Measurements from ENCODE around the gene ATN1. TPM values are rescaled to one million over a fixed set of nuclear protein-coding genes. Genes with fewer than 3 reads are reported as not detected.
A peak's percentile ranks its signal among the peaks of the same experiment; 100 is the strongest.

Gene ATN1
- total and polyA plus RNA-seq, 9 of the 15 experiments (the other 6 are each of a cell fraction or from before 2014, with no cell fraction given): 0.15 to 49.8 (median 2.7) TPM

GRCh38 chr12:6944381-6945186, 16.8 kb downstream of the ATN1 start (continued):
- TF ChIP-seq, protein P1, sequence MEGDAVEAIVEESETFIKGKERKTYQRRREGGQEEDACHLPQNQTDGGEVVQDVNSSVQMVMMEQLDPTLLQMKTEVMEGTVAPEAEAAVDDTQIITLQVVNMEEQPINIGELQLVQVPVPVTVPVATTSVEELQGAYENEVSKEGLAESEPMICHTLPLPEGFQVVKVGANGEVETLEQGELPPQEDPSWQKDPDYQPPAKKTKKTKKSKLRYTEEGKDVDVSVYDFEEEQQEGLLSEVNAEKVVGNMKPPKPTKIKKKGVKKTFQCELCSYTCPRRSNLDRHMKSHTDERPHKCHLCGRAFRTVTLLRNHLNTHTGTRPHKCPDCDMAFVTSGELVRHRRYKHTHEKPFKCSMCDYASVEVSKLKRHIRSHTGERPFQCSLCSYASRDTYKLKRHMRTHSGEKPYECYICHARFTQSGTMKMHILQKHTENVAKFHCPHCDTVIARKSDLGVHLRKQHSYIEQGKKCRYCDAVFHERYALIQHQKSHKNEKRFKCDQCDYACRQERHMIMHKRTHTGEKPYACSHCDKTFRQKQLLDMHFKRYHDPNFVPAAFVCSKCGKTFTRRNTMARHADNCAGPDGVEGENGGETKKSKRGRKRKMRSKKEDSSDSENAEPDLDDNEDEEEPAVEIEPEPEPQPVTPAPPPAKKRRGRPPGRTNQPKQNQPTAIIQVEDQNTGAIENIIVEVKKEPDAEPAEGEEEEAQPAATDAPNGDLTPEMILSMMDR (IDR thresholded peaks at IDR 0.05 in 2 of 3, conservative IDR thresholded peaks at IDR 0.05 in 1 of 3; ENCODE audit: insufficient read depth in 2 of 3, low read depth in 1 of 3, low read length in 3 of 3): peak; percentile 84 to 98 (median 92); a peak in 5 of 6 replicates
- TF ChIP-seq FIP1L1 (IDR thresholded peaks at IDR 0.05; ENCODE audit: low read depth, low read length, poor library complexity, severe bottlenecking) (peak; percentile 99), ARID1B (IDR thresholded peaks at IDR 0.05) (peak; percentile 19; the same call in 1 of the 2 replicates), ZBTB11 (CRISPR knock-in tag; IDR thresholded peaks at IDR 0.05) (peak in 1 of 3 experiments; percentile 35; a peak in 1 of 6 replicates), L3MBTL2 (IDR thresholded peaks at IDR 0.05) (peak; percentile 75), ID3 (CRISPR knock-in tag; IDR thresholded peaks at IDR 0.05) (no peak), ID3 (tag; IDR thresholded peaks at IDR 0.05) (peak; percentile 71; the same call in 1 of the 2 replicates), CXXC5 (CRISPR knock-in tag; IDR thresholded peaks at IDR 0.05) (peak; percentile 60; the same call in 1 of the 2 replicates), SIN3B (IDR thresholded peaks at IDR 0.05; ENCODE audit: low read depth) (no peak)
- TF ChIP-seq, protein P2, sequence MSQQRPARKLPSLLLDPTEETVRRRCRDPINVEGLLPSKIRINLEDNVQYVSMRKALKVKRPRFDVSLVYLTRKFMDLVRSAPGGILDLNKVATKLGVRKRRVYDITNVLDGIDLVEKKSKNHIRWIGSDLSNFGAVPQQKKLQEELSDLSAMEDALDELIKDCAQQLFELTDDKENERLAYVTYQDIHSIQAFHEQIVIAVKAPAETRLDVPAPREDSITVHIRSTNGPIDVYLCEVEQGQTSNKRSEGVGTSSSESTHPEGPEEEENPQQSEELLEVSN (IDR thresholded peaks at IDR 0.05; ENCODE audit: borderline replicate concordance in 1 of 2, extremely low read depth in 1 of 2, insufficient read depth in 1 of 2, insufficient read length in 1 of 2, low read depth in 1 of 2, low read length in 1 of 2, poor library complexity in 1 of 2, severe bottlenecking in 1 of 2): peak; percentile 54 to 83

Measured in K562 (cell line).